Breast epithelium (tissue), 3 donors: ENCODE measurements around the gene MRPL38.

ENCODE experiments used
- POLR2A ChIP-seq: fragments of 450-650 bp; IDR thresholded peaks from one replicate; pipeline ENCODE4 v1.6.1; 2016; ENCODE audit warnings: antibody characterized with exemption, mild to moderate bottlenecking, moderate library complexity
- POLR2AphosphoS5 ChIP-seq, 3 donors: sonication (generic); formaldehyde crosslinking; IDR thresholded peaks; one replicate each; pipeline ENCODE4 v1.6.1; 2017; ENCODE audit warnings: antibody characterized with exemption in 3 of 3
- TF ChIP-seq, protein P1 (sequence below), 3 donors: fragments of 450-650 bp; IDR thresholded peaks; one replicate each; pipeline ENCODE4 v1.5.1; 2016 to 2017; ENCODE audit warnings: antibody characterized with exemption in 3 of 3, mild to moderate bottlenecking in 3 of 3, moderate library complexity in 3 of 3

DNA sequence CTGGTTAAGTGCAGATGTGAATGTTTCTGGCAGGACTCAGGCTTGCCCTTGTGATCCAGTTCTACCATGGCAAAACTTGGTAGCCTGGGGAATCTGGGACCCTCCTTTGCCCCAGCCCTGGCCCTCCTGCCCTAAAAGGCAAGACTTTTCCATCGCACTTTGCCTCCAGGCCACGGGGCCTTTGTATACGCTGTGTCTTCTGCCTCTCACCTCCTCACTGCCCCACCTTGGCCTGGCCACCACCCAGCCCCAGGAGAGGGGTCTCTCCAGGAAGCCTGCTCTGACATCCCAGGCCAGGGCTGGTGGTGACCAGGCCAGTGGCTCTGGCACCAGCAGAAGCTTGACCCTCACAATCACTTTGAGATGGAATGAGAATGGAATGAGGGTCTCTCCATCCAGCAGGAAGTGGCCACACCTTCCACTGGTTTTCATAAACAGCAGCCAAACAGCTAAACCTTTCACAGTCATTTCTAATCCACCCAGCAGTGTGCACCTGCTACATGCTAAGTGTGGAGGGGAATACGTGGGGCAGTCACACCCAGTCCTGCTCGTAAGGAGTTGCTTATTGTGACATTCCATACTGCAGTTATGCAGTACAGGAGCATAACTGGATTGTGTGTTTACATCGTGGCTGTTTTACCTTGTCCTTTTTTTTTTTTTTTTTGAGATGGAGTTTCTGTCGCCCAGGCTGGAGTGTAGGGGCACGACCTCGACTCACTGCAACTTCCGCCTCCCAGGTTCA is 1.6 kb upstream of the MRPL38 start:
- TF ChIP-seq, protein P1, sequence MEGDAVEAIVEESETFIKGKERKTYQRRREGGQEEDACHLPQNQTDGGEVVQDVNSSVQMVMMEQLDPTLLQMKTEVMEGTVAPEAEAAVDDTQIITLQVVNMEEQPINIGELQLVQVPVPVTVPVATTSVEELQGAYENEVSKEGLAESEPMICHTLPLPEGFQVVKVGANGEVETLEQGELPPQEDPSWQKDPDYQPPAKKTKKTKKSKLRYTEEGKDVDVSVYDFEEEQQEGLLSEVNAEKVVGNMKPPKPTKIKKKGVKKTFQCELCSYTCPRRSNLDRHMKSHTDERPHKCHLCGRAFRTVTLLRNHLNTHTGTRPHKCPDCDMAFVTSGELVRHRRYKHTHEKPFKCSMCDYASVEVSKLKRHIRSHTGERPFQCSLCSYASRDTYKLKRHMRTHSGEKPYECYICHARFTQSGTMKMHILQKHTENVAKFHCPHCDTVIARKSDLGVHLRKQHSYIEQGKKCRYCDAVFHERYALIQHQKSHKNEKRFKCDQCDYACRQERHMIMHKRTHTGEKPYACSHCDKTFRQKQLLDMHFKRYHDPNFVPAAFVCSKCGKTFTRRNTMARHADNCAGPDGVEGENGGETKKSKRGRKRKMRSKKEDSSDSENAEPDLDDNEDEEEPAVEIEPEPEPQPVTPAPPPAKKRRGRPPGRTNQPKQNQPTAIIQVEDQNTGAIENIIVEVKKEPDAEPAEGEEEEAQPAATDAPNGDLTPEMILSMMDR (IDR thresholded peaks at IDR 0.05): no peak
- no peak for TF ChIP-seq POLR2AphosphoS5 (IDR thresholded peaks at IDR 0.05)
- TF ChIP-seq POLR2A: no peak
